ENCODE results near the gene SEC63. TPM values are rescaled to one million over a fixed set of nuclear protein-coding genes. Genes with fewer than 3 reads are reported as not detected.

SEC63 gene
- total RNA-seq, 1 donor from 2014 or later, result 154 TPM

DNA sequence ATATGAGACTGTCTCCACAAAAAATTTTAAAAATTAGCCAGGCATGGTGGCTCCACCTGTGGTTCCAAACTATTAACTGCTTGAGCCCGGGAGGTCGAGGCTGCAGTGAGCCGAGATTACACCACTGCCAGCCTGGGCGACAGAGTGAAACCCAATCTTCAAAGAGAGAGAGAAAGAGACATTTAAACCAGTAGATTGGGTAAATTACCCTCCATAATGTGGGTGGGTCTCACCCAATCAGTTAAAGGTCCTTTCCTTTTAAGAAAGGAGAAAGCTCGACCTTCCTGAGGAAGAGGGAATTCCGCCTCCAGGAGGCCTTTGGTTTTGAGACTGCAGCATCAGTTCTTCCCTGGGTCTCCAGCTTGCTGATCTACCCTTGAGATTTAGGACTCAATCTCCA lies 108.7 kb downstream of the SEC63 start:
- Mint-ChIP-seq H3K9me3 (no peaks in the 10 kb centered on the region), H3K36me3 (no peaks in the 10 kb centered on the region), H3K4me3 (no peak overlapping the region), H3K4me1 (no peaks in the 10 kb centered on the region), H3K27ac (no peak overlapping the region), H3K27me3 (ENCODE audit: low read depth) (peaks cover 22% of the 10 kb centered on the region)
- TF ChIP-seq, protein P1, sequence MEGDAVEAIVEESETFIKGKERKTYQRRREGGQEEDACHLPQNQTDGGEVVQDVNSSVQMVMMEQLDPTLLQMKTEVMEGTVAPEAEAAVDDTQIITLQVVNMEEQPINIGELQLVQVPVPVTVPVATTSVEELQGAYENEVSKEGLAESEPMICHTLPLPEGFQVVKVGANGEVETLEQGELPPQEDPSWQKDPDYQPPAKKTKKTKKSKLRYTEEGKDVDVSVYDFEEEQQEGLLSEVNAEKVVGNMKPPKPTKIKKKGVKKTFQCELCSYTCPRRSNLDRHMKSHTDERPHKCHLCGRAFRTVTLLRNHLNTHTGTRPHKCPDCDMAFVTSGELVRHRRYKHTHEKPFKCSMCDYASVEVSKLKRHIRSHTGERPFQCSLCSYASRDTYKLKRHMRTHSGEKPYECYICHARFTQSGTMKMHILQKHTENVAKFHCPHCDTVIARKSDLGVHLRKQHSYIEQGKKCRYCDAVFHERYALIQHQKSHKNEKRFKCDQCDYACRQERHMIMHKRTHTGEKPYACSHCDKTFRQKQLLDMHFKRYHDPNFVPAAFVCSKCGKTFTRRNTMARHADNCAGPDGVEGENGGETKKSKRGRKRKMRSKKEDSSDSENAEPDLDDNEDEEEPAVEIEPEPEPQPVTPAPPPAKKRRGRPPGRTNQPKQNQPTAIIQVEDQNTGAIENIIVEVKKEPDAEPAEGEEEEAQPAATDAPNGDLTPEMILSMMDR (IDR thresholded peaks at IDR 0.05; ENCODE audit: unreplicated experiment), result no peak
- no peak for DNase-seq (ENCODE audit: low spot score in 2 of 2, unreplicated experiment in 2 of 2)

DNA sequence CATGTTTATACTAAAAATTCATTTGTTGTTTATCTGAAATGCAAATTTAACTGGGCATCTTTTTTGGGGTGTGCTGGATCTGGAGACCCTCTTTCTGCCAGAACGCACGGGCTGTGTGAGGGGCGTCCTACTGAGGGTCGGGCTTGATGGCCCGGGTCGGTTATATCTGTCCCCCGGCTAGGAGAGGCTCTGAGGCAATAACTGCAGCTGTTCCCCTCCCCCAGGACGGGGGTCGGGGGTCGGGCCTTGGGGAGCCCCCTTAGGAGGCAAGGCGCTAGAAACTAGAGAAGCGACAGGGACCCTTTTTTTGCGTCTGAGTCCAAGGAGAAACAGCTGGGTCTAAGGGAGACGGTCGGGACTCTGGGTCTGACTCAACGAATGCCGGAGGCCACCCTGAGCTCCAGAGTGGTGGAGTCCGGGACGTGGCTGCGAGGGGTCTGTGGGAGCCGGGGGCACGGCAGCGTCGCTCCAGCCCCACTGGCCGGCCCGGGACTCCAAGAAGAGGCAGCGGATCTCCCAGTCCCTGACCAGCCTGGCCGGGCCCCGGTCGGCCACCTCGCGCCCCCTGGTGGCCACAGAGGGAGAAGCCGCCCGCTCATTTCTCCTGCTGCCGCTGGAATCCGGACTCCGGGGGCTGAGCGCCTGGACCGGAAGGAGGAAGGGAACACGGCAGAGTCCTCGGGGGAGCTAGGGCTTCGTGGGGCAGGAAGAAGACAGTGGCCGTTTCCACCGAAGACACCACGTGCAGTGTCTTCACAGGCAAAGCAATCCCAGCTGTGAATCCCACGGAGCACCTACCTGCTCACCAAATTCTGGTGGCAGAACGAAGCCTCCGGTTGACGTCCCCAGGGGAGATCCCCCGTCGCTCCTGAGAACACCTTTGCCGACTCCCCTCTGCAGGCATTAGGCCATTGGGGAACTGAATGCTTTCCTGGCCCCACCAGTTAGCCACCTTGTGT lies 109.9 kb downstream of the SEC63 start:
- Mint-ChIP-seq H3K4me1 (no peaks in the 10 kb centered on the region), H3K36me3 (no peaks in the 10 kb centered on the region), H3K27me3 (ENCODE audit: low read depth) (peaks cover 22% of the 10 kb centered on the region), H3K27ac (no peak overlapping the region), H3K4me3 (peak overlapping the region; percentile 68), H3K9me3 (no peaks in the 10 kb centered on the region)
- TF ChIP-seq, protein P1 (IDR thresholded peaks at IDR 0.05; ENCODE audit: unreplicated experiment), result peak; percentile 100
- DNase-seq (ENCODE audit: low spot score in 2 of 2, unreplicated experiment in 2 of 2), result peak; percentile 75 to 96

DNA sequence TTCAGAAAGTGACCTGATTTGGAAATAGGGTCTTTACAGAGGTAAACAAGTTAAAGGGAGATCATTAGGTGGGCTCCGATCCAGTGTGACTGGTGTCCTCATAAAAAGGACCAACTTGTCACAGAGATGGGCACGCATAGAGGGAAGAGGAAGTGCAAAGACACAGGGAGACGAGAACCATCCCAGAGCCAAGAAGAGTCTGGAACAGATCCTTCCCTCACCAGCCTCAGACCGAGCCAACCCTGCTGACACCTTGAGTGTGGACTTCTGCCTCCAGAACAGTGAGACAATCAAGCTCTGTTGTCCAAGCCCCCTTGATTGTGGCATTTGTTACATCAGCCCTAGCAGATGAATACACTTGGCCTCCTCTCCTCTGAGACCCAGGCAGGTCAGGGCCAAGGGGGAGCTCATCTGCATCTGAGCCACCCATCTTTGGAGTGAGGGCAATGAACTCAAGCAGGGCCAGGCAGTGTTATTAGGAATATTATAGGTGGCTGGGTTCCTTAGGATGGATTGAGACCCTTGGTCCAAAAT lies 111.7 kb downstream of the SEC63 start:
- H3K4me1 Mint-ChIP-seq, result no peaks in the 10 kb centered on the region
- DNase-seq (ENCODE audit: low spot score in 2 of 2, unreplicated experiment in 2 of 2), result no peak
- H3K36me3 Mint-ChIP-seq, result no peaks in the 10 kb centered on the region
- TF ChIP-seq, protein P1 (IDR thresholded peaks at IDR 0.05; ENCODE audit: unreplicated experiment), result no peak
- no peak overlapping the region for H3K4me3 Mint-ChIP-seq
- no peaks in the 10 kb centered on the region for H3K9me3 Mint-ChIP-seq
- no peak overlapping the region for H3K27ac Mint-ChIP-seq
- H3K27me3 Mint-ChIP-seq (ENCODE audit: low read depth), result peaks cover 22% of the 10 kb centered on the region

DNA sequence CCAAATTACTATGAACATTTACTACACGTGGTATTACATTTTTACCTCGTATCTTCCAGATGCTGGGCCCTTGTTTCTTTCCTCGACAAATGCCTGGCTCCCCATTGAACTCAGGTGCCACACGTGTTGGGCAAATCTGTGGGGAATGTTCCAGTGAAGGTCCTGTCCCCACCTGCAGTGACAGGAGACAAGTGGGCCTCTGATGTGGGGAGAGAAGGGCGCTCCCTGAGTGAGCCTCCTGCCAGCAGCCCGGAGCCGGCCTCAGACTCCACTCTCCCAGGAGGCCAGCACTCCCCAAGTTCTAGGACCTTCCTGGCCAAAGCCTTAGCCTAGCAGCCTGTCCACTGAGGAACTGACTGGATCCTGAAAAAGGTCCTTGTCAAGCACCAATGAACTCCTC lies 112.2 kb downstream of the SEC63 start:
- Mint-ChIP-seq H3K4me1 (no peaks in the 10 kb centered on the region), H3K36me3 (no peaks in the 10 kb centered on the region), H3K9me3 (no peaks in the 10 kb centered on the region), H3K27me3 (ENCODE audit: low read depth) (peaks cover 22% of the 10 kb centered on the region), H3K4me3 (no peak overlapping the region), H3K27ac (no peak overlapping the region)
- DNase-seq (ENCODE audit: low spot score in 2 of 2, unreplicated experiment in 2 of 2), result no peak
- TF ChIP-seq, protein P1 (IDR thresholded peaks at IDR 0.05; ENCODE audit: unreplicated experiment), result no peak

DNA sequence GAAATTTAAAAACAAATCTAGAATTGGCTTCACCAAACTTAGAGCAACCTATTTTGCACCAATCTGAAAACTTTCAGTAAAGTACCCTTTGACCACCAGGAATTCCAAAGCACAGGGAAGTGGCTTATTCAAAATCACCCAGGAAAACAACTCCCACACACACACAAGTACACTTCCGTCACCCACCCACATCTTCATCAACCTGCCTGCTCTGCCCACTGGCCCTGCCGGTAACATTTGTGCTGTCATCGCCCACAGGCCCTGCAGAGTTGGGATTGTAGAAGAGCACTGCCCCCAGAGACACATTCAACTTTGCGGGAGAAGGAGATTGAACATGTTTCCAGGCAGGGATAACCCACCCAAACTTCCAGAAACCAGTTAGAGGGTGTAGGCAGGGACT lies 114.6 kb downstream of the SEC63 start:
- Mint-ChIP-seq H3K4me1 (no peaks in the 10 kb centered on the region), H3K27ac (no peak overlapping the region), H3K9me3 (no peaks in the 10 kb centered on the region), H3K4me3 (no peak overlapping the region), H3K36me3 (no peaks in the 10 kb centered on the region), H3K27me3 (ENCODE audit: low read depth) (peaks cover 23% of the 10 kb centered on the region)
- no peak for DNase-seq (ENCODE audit: low spot score in 2 of 2, unreplicated experiment in 2 of 2)
- TF ChIP-seq, protein P1 (IDR thresholded peaks at IDR 0.05; ENCODE audit: unreplicated experiment), result no peak

Measured in mesothelial cell of epicardium (in vitro differentiated cells).